KMS-11 (cell line): ENCODE data around the gene STON2.

Experiments used
- H2AFZ ChIP-seq: fragments of 200-600 bp; sonication (generic); 2 replicates; pipeline ENCODE4 v1.6.1; 2016; ENCODE audit warnings: antibody characterized with exemption, mixed run types, low read depth
- H3K27ac ChIP-seq: fragments of 200-600 bp; sonication (generic); 2 replicates; pipeline ENCODE4 v1.6.1; 2016; ENCODE audit warnings: mild to moderate bottlenecking, mixed run types
- H3K27me3 ChIP-seq: fragments of 200-600 bp; sonication (generic); 2 replicates; pipeline ENCODE4 v1.6.1; 2017; ENCODE audit warnings: mild to moderate bottlenecking, low read depth, mixed run types, moderate library complexity; ENCODE audit not compliant: insufficient read depth
- H3K36me3 ChIP-seq: fragments of 200-600 bp; sonication (generic); 2 replicates; pipeline ENCODE4 v1.6.1; 2017; ENCODE audit warnings: mild to moderate bottlenecking, mixed run types; ENCODE audit not compliant: insufficient read depth
- H3K4me1 ChIP-seq: fragments of 200-600 bp; sonication (generic); 2 replicates; pipeline ENCODE4 v1.6.1; 2016; ENCODE audit warnings: mild to moderate bottlenecking, low read depth, mixed run types; ENCODE audit not compliant: poor library complexity, severe bottlenecking
- H3K4me2 ChIP-seq: fragments of 200-600 bp; sonication (generic); 2 replicates; pipeline ENCODE4 v1.7.0; 2016; ENCODE audit warnings: mild to moderate bottlenecking, mixed run types
- H3K4me3 ChIP-seq: fragments of 200-600 bp; sonication (generic); IDR thresholded peaks from 2 replicates; pipeline ENCODE4 v1.6.1; 2017; ENCODE audit warnings: low read depth, low read length, mixed read lengths; ENCODE audit not compliant: insufficient read depth
- H3K79me2 ChIP-seq: fragments of 200-600 bp; sonication (generic); 2 replicates; pipeline ENCODE4 v1.6.1; 2016; ENCODE audit warnings: low read depth, mixed run types; ENCODE audit not compliant: insufficient read depth
- H3K9ac ChIP-seq: fragments of 200-600 bp; sonication (generic); 2 replicates; pipeline ENCODE4 v1.6.1; 2016; ENCODE audit warnings: mild to moderate bottlenecking, mixed run types
- H4K20me1 ChIP-seq: fragments of 200-600 bp; sonication (generic); 2 replicates; pipeline ENCODE4 v1.6.1; 2016; ENCODE audit warnings: mild to moderate bottlenecking, mixed run types; ENCODE audit not compliant: insufficient read depth
- TF ChIP-seq, protein P1 (sequence below): fragments of 200-600 bp; sonication (generic); conservative IDR thresholded peaks from 2 replicates; pipeline ENCODE4 v1.6.1; 2017; ENCODE audit warnings: low read depth, mild to moderate bottlenecking, antibody characterized with exemption, low read length, moderate library complexity, mixed read lengths

STON2 gene

DNA sequence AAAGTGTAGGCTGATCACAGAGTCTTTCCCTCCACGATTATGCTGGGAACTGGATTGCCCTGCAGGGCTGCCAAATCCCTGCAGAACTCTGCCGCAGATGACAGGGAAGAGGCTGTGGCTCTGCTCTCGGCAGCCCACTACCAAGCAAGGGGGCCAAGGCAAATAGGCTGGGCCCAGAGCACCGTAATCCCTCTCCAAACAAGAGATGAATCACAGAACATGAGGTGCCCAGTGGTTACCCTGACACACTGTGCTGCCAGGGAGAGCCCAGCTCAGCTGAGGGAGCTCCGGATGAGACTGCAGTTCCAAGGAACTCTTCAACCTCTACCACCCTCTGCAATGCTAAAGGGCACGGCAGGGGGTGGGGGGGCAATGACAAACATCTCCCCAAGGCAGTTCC lies 33.9 kb downstream of the STON2 start:
- H3K36me3 ChIP-seq, result no peaks in the 10 kb centered on the region; the same call in 1 of the 2 replicates
- no peaks in the 10 kb centered on the region for H3K27me3 ChIP-seq
- no peak overlapping the region for H3K9ac ChIP-seq
- no peak overlapping the region for H3K4me3 ChIP-seq
- H4K20me1 ChIP-seq, result peaks cover 13% of the 10 kb centered on the region
- H3K79me2 ChIP-seq, result peaks cover 78% of the 10 kb centered on the region
- H3K27ac ChIP-seq, result no peak overlapping the region
- TF ChIP-seq, protein P1, sequence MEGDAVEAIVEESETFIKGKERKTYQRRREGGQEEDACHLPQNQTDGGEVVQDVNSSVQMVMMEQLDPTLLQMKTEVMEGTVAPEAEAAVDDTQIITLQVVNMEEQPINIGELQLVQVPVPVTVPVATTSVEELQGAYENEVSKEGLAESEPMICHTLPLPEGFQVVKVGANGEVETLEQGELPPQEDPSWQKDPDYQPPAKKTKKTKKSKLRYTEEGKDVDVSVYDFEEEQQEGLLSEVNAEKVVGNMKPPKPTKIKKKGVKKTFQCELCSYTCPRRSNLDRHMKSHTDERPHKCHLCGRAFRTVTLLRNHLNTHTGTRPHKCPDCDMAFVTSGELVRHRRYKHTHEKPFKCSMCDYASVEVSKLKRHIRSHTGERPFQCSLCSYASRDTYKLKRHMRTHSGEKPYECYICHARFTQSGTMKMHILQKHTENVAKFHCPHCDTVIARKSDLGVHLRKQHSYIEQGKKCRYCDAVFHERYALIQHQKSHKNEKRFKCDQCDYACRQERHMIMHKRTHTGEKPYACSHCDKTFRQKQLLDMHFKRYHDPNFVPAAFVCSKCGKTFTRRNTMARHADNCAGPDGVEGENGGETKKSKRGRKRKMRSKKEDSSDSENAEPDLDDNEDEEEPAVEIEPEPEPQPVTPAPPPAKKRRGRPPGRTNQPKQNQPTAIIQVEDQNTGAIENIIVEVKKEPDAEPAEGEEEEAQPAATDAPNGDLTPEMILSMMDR, result no peak
- H3K4me1 ChIP-seq, result peaks cover 12% of the 10 kb centered on the region
- H3K4me2 ChIP-seq, result no peak overlapping the region
- no peak overlapping the region for H2AFZ ChIP-seq

GRCh38 chr14:81363746-81364378 lies 36.3 kb downstream of the STON2 start:
- no peak overlapping the region for H3K9ac ChIP-seq
- H2AFZ ChIP-seq, result no peak overlapping the region
- TF ChIP-seq, protein P1, result no peak
- no peak overlapping the region for H3K27ac ChIP-seq
- H3K4me3 ChIP-seq, result no peak overlapping the region
- H3K4me2 ChIP-seq, result no peak overlapping the region
- H3K79me2 ChIP-seq, result peaks cover 79% of the 10 kb centered on the region
- peaks cover 17% of the 10 kb centered on the region for H4K20me1 ChIP-seq
- H3K27me3 ChIP-seq, result no peaks in the 10 kb centered on the region
- H3K4me1 ChIP-seq, result peaks cover 32% of the 10 kb centered on the region
- H3K36me3 ChIP-seq, result no peaks in the 10 kb centered on the region

DNA sequence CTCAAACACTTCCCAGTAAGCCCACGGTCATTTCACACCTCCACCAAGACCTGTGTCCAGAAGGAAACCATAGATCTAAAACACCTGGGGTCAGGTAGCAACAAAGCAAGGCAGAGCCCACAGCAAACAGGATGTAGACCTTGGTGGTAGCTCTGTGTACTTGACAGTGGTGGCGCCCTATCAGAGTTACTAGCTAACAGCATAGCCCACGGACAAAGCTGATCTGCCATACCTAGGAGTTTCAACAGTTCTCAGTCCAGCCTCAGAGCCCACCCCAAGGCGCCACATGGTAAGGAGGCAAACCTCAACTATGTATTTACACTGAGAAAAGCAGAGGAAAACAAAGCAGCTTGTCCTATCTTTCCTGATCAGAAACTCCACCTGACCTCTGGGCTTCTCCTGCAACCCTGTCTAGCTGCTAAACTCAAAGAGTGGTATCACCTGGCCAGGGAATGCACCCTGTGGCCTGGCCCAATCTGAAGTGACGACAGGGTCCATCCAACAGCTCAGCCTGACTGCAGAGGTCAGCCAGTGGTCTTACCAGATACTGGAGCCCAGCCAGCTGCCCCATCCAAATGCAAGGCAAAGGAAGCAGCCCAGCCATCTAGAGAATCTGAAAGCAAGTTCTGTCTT lies 46.3 kb downstream of the STON2 start:
- Histone ChIP-seq H3K27me3 (no peaks in the 10 kb centered on the region), H3K27ac (no peak overlapping the region), H3K4me2 (no peak overlapping the region), H3K79me2 (peaks cover 75% of the 10 kb centered on the region), H4K20me1 (peaks cover 23% of the 10 kb centered on the region; the same call in 1 of the 2 replicates), H2AFZ (no peak overlapping the region), H3K9ac (no peak overlapping the region), H3K4me1 (peaks cover 13% of the 10 kb centered on the region), H3K4me3 (no peak overlapping the region), H3K36me3 (no peaks in the 10 kb centered on the region)
- TF ChIP-seq, protein P1, result no peak

- TF ChIP-seq, protein P1, result no peak
- peaks cover 79% of the 10 kb centered on the region for H3K79me2 ChIP-seq
- H3K4me3 ChIP-seq, result no peak overlapping the region
- peaks cover 15% of the 10 kb centered on the region for H3K4me1 ChIP-seq
- no peaks in the 10 kb centered on the region for H3K36me3 ChIP-seq
- peaks cover 37% of the 10 kb centered on the region; the same call in 1 of the 2 replicates for H4K20me1 ChIP-seq
- no peak overlapping the region for H3K9ac ChIP-seq
- H3K4me2 ChIP-seq, result no peak overlapping the region
- no peaks in the 10 kb centered on the region for H3K27me3 ChIP-seq
- no peak overlapping the region for H2AFZ ChIP-seq
- H3K27ac ChIP-seq, result no peak overlapping the region
These were observed 47.7 kb downstream of the STON2 start for GRCh38 chr14:81352413-81352812.
